Uterus (tissue), 4 donors: ENCODE results near the gene CISD2. TPM values are rescaled to one million over a fixed set of nuclear protein-coding genes. Genes with fewer than 3 reads are reported as not detected.

Source experiments
- DNase-seq, 2 donors: peaks; one replicate each; pipeline ENCODE4 v3.0.0-alpha.2; 2019 to 2020
- H3K27ac ChIP-seq, 2 donors: fragments of 200-600 bp; sonication (generic); 1 replicate in 1 of 2; 2 replicates in 1 of 2; pipeline ENCODE4 v1.5.1; 2016 to 2018
- H3K27me3 ChIP-seq, 2 donors: fragments of 200-600 bp; sonication (generic); one replicate each; pipeline ENCODE4 v1.5.1; 2018 to 2019; ENCODE audit warnings: control low read depth in 1 of 2
- H3K36me3 ChIP-seq, 2 donors: fragments of 200-600 bp; sonication (generic); one replicate each; pipeline ENCODE4 v1.5.1; 2019; ENCODE audit warnings: control low read depth in 1 of 2
- H3K4me1 ChIP-seq, 2 donors: fragments of 200-600 bp; sonication (generic); one replicate each; pipeline ENCODE4 v1.5.1; 2018 to 2019; ENCODE audit warnings: control low read depth in 1 of 2
- H3K4me3 ChIP-seq, 2 donors: fragments of 200-600 bp; sonication (generic); 1 replicate in 1 of 2; 2 replicates in 1 of 2; pipeline ENCODE4 v1.5.1; 2018 to 2019; ENCODE audit warnings: mild to moderate bottlenecking in 1 of 2
- H3K9me3 ChIP-seq, 2 donors: fragments of 200-600 bp; sonication (generic); one replicate each; pipeline ENCODE4 v1.5.1; 2019; ENCODE audit warnings: control low read depth in 1 of 2
- CTCF ChIP-seq, 4 experiments: fragments of 200-600 bp in 2 of 4; fragments of 450-650 bp in 2 of 4; sonication (generic) in 2 of 4; IDR thresholded peaks; one replicate each; pipeline ENCODE4 v1.5.1; 2016 to 2019; ENCODE audit warnings: antibody characterized with exemption in 4 of 4, mild to moderate bottlenecking in 2 of 4, moderate library complexity in 1 of 4
- POLR2A ChIP-seq, 2 donors: fragments of 450-650 bp; IDR thresholded peaks; one replicate each; pipeline ENCODE4 v1.6.1; 2016; ENCODE audit warnings: antibody characterized with exemption in 2 of 2, mild to moderate bottlenecking in 1 of 2, moderate library complexity in 1 of 2
- intact Hi-C: fragments of 100-400 bp; cut with DNase I; formaldehyde crosslinking; loops from one replicate; pipeline ENCODE4 v1.15.1; 2023; ENCODE audit warnings: low total_unique reads
- total RNA-seq, 4 donors: library from RNA; depleted of rRNA in 3 of 4; stranded (reverse); fragments of >200 nt in 3 of 4; gene quantifications; one replicate each; pipeline versions ENCODE4 v1.1.0 to v1.2.4, GENCODE V29; 2014 to 2023
- donor health status: DM: yes; HTN: yes; CAD: no.

CISD2 gene
- total RNA-seq, 4 donors from 2014 or later, result 3.8 to 30.0 (median 19.4) TPM

GRCh38 chr4:102827674-102828496 lies 40.9 kb upstream of the CISD2 start:
- DNase-seq, result peak; percentile 99 to 100
- intact Hi-C loops, result loop anchor here (2.0 to 10.0 kb wide), 2 partner anchors 41 to 63 kb away; partner anchors contain the start of genes CISD2 and MANBA
- Histone ChIP-seq H3K9me3 (no peaks in the 10 kb centered on the region), H3K4me1 (peaks cover 0 to 4% of the 10 kb centered on the region in 2 donors), H3K4me3 (peak overlapping the region; percentile 60 to 85), H3K27ac (peak overlapping the region; percentile 98 to 99), H3K36me3 (no peaks in the 10 kb centered on the region), H3K27me3 (no peaks in the 10 kb centered on the region)
- TF ChIP-seq POLR2A (IDR thresholded peaks at IDR 0.05) (peak; percentile 54 to 74), CTCF (IDR thresholded peaks at IDR 0.05) (peak in 1 of 4 experiments; percentile 14)

- H3K9me3 ChIP-seq, result no peaks in the 10 kb centered on the region
- no peak for TF ChIP-seq POLR2A (IDR thresholded peaks at IDR 0.05)
- intact Hi-C loops, result loop anchor here (10.0 kb wide), 1 partner anchor 64 kb away; the partner anchor contains the start of gene MANBA
- DNase-seq, result no peak
- no peaks in the 10 kb centered on the region for H3K27me3 ChIP-seq
- H3K4me3 ChIP-seq, result peak overlapping the region; percentile 60 to 85
- H3K27ac ChIP-seq, result peak overlapping the region; percentile 98 to 99
- H3K4me1 ChIP-seq, result peaks cover 0 to 4% of the 10 kb centered on the region in 2 donors
- H3K36me3 ChIP-seq, result no peaks in the 10 kb centered on the region
Measured at GRCh38 chr4:102828497-102828808, 40.3 kb upstream of the CISD2 start.

- Histone ChIP-seq H3K4me3 (no peak overlapping the region), H3K4me1 (peaks cover 0 to 4% of the 10 kb centered on the region in 2 donors), H3K27me3 (no peaks in the 10 kb centered on the region), H3K36me3 (no peaks in the 10 kb centered on the region), H3K27ac (no peak overlapping the region), H3K9me3 (no peaks in the 10 kb centered on the region)
- TF ChIP-seq POLR2A (IDR thresholded peaks at IDR 0.05) (no peak), CTCF (IDR thresholded peaks at IDR 0.05) (no peak)
- intact Hi-C loops, result loop anchor here (10.0 kb wide), 1 partner anchor 65 kb away; the partner anchor contains the start of gene MANBA
- no peak for DNase-seq
Measured at GRCh38 chr4:102829803-102830202, 39.0 kb upstream of the CISD2 start.

GRCh38 chr4:102832105-102832504 lies 36.7 kb upstream of the CISD2 start:
- H3K4me1 ChIP-seq, result peaks cover 0 to 4% of the 10 kb centered on the region in 2 donors
- DNase-seq, result no peak
- intact Hi-C loops, result no loop called here
- no peak overlapping the region for H3K4me3 ChIP-seq
- TF ChIP-seq POLR2A (IDR thresholded peaks at IDR 0.05), result no peak
- no peak for TF ChIP-seq CTCF (IDR thresholded peaks at IDR 0.05)
- H3K27ac ChIP-seq, result no peak overlapping the region
- H3K36me3 ChIP-seq, result no peaks in the 10 kb centered on the region
- H3K9me3 ChIP-seq, result no peaks in the 10 kb centered on the region
- no peaks in the 10 kb centered on the region for H3K27me3 ChIP-seq

- no peak for TF ChIP-seq CTCF (IDR thresholded peaks at IDR 0.05)
- Histone ChIP-seq H3K36me3 (no peaks in the 10 kb centered on the region), H3K4me1 (peaks cover 0 to 4% of the 10 kb centered on the region in 2 donors), H3K27me3 (no peaks in the 10 kb centered on the region), H3K4me3 (no peak overlapping the region), H3K9me3 (no peaks in the 10 kb centered on the region), H3K27ac (no peak overlapping the region)
- no peak for DNase-seq
- intact Hi-C loops, result no loop called here
Measured at GRCh38 chr4:102832667-102833066, 36.1 kb upstream of the CISD2 start.
